Stimulated activated CD4-positive, alpha-beta T cell treated with anti-CD3 and anti-CD28 coated beads, Interleukin-15, amount 100 ng/mL, for 48 hours (primary cell): ENCODE measurements around the gene GNG12.

Experiments used
- DNase-seq, 2 donors: peaks; one replicate each; pipeline ENCODE4 v3.0.0-alpha.2; 2020; ENCODE audit warnings: low read depth in 2 of 2

Gene GNG12

GRCh38 chr1:67785847-67786753 lies 47.2 kb downstream of the GNG12 start:
- no peak for DNase-seq

- DNase-seq = no peak
Measured at GRCh38 chr1:67784545-67785186, 48.6 kb downstream of the GNG12 start.

GRCh38 chr1:67780637-67781036 lies 52.6 kb downstream of the GNG12 start:
- no peak for DNase-seq

- no peak for DNase-seq
Measured at GRCh38 chr1:67777440-67777839, 55.8 kb downstream of the GNG12 start.

- no peak for DNase-seq
Measured at GRCh38 chr1:67777016-67777415, 56.3 kb downstream of the GNG12 start.

- no peak for DNase-seq
Measured at GRCh38 chr1:67773462-67773861, 59.8 kb downstream of the GNG12 start.

- DNase-seq = no peak
Measured at GRCh38 chr1:67771749-67772148, 61.5 kb downstream of the GNG12 start.

GRCh38 chr1:67771152-67771551 lies 62.1 kb downstream of the GNG12 start:
- no peak for DNase-seq

- DNase-seq = no peak
Measured at GRCh38 chr1:67769633-67770256, 63.5 kb downstream of the GNG12 start.

- no peak for DNase-seq
Measured at GRCh38 chr1:67768480-67768879, 64.8 kb downstream of the GNG12 start.

- no peak for DNase-seq
Measured at GRCh38 chr1:67767103-67767782, 66.0 kb downstream of the GNG12 start.

GRCh38 chr1:67766141-67766978 lies 66.9 kb downstream of the GNG12 start:
- peak in 1 of 2 donors; percentile 30 for DNase-seq

GRCh38 chr1:67764633-67765032 lies 68.6 kb downstream of the GNG12 start:
- no peak for DNase-seq

GRCh38 chr1:67761730-67762129 lies 71.5 kb downstream of the GNG12 start:
- DNase-seq = no peak

GRCh38 chr1:67761091-67761490 lies 72.2 kb downstream of the GNG12 start:
- DNase-seq = no peak

GRCh38 chr1:67760030-67760821 lies 73.0 kb downstream of the GNG12 start:
- peak in 1 of 2 donors; percentile 52 for DNase-seq

GRCh38 chr1:67759692-67760029 lies 73.6 kb downstream of the GNG12 start:
- DNase-seq = no peak

- no peak for DNase-seq
Measured at GRCh38 chr1:67759066-67759465, 74.2 kb downstream of the GNG12 start.

GRCh38 chr1:67755619-67756018 lies 77.6 kb downstream of the GNG12 start:
- no peak for DNase-seq

- no peak for DNase-seq
Measured at GRCh38 chr1:67755160-67755559, 78.1 kb downstream of the GNG12 start.

- DNase-seq = no peak
Measured at GRCh38 chr1:67754526-67754920, 78.7 kb downstream of the GNG12 start.
